ENCODE results near the gene IQCH.
"Not testable (repeated sequence)": the region's sequence is repeated elsewhere in the genome, so short reads cannot be mapped to it uniquely, and the experiment has no call there.

Gene IQCH

GRCh38 chr15:67358391-67358790 lies 103.8 kb downstream of the IQCH start:
- DNase-seq (ENCODE audit: low read depth in 2 of 2), result no peak

- no peak for DNase-seq (ENCODE audit: low read depth in 2 of 2)
Measured at GRCh38 chr15:67358812-67359211, 104.2 kb downstream of the IQCH start.

GRCh38 chr15:67359431-67360079 lies 105.0 kb downstream of the IQCH start:
- no peak for DNase-seq (ENCODE audit: low read depth in 2 of 2)

GRCh38 chr15:67361100-67361499 lies 106.5 kb downstream of the IQCH start:
- DNase-seq (ENCODE audit: low read depth in 2 of 2), result no peak

GRCh38 chr15:67363712-67364111 lies 109.1 kb downstream of the IQCH start:
- not testable (repeated sequence) for DNase-seq (ENCODE audit: low read depth in 2 of 2)

GRCh38 chr15:67365994-67366393 lies 111.4 kb downstream of the IQCH start:
- DNase-seq (ENCODE audit: low read depth in 2 of 2), result no peak

- DNase-seq (ENCODE audit: low read depth in 2 of 2), result no peak
Measured at GRCh38 chr15:67366904-67367303, 112.3 kb downstream of the IQCH start.

- DNase-seq (ENCODE audit: low read depth in 2 of 2), result no peak
Measured at GRCh38 chr15:67369359-67369998, 114.9 kb downstream of the IQCH start.

GRCh38 chr15:67370206-67370954 lies 115.8 kb downstream of the IQCH start:
- DNase-seq (ENCODE audit: low read depth in 2 of 2), result no peak

- DNase-seq (ENCODE audit: low read depth in 2 of 2), result no peak
Measured at GRCh38 chr15:67372543-67372942, 118.0 kb downstream of the IQCH start.

GRCh38 chr15:67372986-67373675 lies 118.5 kb downstream of the IQCH start:
- DNase-seq (ENCODE audit: low read depth in 2 of 2), result no peak

GRCh38 chr15:67373971-67374370 lies 119.4 kb downstream of the IQCH start:
- no peak for DNase-seq (ENCODE audit: low read depth in 2 of 2)

- no peak for DNase-seq (ENCODE audit: low read depth in 2 of 2)
Measured at GRCh38 chr15:67379530-67379929, 124.9 kb downstream of the IQCH start.

- DNase-seq (ENCODE audit: low read depth in 2 of 2), result no peak
Measured at GRCh38 chr15:67380921-67381320, 126.3 kb downstream of the IQCH start.

GRCh38 chr15:67381416-67382045 lies 126.9 kb downstream of the IQCH start:
- DNase-seq (ENCODE audit: low read depth in 2 of 2), result no peak

- no peak for DNase-seq (ENCODE audit: low read depth in 2 of 2)
Measured at GRCh38 chr15:67382723-67383122, 128.1 kb downstream of the IQCH start.

- DNase-seq (ENCODE audit: low read depth in 2 of 2), result no peak
Measured at GRCh38 chr15:67383899-67384298, 129.3 kb downstream of the IQCH start.

GRCh38 chr15:67384761-67385160 lies 130.2 kb downstream of the IQCH start:
- no peak for DNase-seq (ENCODE audit: low read depth in 2 of 2)

GRCh38 chr15:67385971-67386370 lies 131.4 kb downstream of the IQCH start:
- no peak for DNase-seq (ENCODE audit: low read depth in 2 of 2)

- DNase-seq (ENCODE audit: low read depth in 2 of 2), result no peak
Measured at GRCh38 chr15:67386947-67387346, 132.4 kb downstream of the IQCH start.

- DNase-seq (ENCODE audit: low read depth in 2 of 2), result no peak
Measured at GRCh38 chr15:67389975-67390374, 135.4 kb downstream of the IQCH start.

All from stimulated activated CD8-positive, alpha-beta memory T cell treated with anti-CD3 and anti-CD28 coated beads, Interleukin-2, amount 100 ng/mL, for 48 hours (primary cell).